ENCODE measurements around the gene AGBL1.

The AGBL1 gene

DNA sequence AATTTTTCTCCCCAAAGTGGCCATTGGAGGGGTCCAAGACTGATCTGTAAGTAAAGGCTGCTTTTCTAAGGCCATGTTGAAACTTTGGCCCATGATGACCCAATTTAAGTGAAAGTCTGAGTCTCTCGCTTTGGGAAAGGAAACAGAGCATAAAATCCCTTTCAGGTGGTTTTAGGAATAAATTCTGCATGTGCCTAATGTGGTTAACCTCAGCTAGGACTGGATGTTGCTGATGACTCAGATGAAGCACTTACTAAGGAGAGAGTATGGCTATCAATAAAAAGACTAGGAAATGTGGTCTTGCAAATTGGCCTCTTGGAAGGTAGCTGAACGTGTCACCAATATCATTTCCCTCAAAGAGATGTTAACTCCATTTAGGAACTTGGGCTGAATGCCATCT lies 458.5 kb downstream of the AGBL1 start:
- DNase-seq: no peak

DNA sequence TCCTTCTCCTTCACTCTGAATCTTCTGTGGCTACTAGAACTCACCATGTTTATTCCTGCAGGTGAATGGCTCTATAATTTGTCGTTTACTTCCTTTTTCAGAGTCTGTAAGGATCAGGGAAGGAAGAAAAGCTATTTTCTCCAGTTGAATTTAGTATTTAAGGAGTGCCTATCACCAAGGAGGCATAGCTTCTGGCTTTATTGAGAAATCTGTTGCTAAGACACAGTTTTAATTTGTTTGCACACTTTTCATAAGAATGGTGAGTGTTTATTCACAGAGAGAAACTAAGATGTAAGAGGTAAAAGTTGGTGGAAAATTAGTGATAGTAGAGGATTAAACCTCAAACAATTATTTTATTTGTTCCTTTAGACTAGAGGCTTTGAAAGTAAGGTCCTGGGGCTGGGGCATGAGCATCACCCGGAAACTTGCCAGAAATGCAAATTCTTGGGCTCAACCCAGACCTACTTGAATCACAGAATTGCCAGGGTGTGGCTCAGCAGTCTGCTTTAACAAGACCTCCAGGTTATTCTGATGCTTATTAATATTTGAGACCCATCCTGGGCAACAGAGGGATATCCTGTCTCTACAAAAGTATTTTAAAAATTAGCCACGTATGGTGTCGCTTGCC lies 461.3 kb downstream of the AGBL1 start:
- DNase-seq: no peak

DNA sequence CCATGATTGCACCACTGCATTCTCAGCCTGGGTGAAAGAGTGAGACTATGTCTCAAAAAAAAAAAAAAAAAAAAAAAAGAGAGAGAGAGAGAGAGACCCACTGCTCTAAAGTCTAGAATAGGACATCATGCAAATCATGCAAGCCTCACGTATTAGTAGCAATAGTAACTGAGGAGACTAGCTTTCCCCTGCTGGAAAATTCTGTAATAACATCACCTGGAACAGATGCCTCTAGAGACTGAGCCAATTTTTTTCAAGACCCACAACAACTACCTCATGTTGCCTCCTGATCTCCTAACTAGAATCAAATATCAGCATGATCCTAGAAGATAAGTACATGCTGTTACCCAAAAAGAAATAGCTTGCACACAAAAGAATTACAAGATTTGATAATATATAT lies 461.9 kb downstream of the AGBL1 start:
- no peak for DNase-seq

DNA sequence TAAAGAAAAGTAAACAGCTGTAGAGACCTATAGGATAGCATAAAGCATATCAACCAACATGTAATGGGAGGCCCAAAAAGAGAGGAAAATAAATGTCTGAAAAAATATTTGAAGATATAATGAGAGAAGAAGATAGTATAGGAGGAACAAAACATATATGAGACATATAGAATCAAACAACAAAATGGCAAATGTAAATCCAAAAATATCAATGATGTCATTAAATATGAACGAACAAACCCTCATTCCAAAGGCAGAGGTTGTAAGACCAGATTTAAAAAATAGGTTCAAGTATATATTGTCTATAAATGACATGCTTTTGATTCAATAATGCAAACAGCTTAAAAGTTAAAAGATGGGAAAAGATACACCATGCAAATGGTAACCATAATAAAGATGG lies 470.4 kb downstream of the AGBL1 start:
- no peak for DNase-seq

DNA sequence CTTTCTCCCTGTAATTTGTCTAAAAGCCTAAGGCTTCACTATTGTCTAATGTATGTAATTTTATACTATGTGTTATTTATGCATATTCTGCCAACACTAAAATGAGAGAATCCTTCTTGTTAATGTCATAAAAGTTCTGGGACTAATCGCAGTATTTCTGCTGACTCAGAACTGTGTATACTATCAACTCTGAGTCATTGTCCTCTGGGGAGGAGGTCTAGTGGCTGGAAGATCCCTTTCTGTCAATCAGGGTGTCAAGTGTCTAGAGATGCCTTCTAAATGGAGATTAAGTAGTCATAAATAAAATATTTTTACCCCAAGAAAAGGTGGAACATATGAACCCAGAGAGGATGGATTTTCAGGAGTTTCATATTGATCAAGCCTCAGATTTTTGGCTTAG lies 473.4 kb downstream of the AGBL1 start:
- DNase-seq: no peak

DNA sequence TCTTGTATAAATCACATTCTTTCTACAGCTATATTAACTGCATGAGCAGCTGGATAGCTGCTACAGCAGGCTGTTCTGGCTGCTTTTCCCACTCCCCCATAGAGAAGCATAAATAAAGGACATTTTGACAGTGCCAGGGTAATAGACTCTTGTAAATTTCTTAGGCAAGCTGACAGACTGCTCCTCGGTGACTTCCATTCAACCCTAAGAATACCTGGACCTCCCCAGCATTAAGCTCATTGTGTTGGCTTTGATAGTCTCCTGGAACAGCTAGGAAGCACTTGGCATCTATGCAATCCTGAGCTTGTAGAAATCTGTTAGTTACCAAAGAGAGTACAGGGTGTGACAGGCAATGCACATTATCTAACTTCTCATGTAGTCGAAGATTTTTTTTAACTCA lies 475.4 kb downstream of the AGBL1 start:
- DNase-seq: no peak

DNA sequence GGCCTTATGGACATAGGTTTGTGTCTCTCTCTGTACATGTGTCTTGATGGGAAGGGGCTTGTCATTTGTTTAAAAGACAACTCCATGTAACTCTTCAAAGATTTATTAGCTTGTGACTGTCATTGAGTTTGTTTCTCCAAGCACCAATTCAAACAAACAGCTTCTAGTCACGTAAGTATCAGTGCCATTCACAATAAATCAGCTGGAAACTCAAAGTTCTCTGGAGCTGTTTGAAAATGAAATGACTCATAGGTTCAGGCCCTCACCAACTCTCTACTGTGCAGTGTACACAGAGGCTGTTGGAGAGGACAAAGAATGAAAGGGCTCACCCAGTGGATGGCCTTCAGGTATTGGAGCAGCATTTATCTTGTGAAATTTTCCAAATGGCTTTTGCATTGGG lies 476.3 kb downstream of the AGBL1 start:
- no peak for DNase-seq

DNA sequence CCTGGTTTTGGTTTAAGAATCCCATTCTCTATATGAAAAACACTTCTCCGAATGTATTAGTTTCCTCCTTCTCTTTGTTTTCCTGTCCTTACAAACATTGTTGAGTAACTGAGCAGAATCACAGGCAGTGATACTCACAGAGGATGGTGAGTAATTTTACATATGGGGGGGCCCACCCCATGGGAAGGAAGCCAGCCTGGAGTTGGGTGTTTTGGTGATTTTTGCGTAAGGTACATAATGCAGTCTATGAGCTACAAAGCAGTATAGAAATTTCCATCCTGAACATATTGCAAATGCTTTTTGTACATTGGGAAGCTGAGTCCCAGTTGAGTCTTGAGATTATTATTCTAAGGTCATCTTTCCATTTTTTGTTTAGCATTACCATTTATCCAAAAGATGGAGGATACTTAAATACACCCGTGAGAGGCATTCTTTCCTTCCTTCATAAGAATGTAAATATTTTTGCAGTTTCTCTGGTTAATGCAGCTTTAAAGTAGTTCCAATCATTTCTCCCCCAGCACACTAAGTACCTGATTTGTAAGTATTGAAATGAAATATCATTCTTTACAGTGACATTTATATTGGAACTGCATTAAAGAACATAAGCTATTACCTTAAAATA lies 476.8 kb downstream of the AGBL1 start:
- no peak for DNase-seq

DNA sequence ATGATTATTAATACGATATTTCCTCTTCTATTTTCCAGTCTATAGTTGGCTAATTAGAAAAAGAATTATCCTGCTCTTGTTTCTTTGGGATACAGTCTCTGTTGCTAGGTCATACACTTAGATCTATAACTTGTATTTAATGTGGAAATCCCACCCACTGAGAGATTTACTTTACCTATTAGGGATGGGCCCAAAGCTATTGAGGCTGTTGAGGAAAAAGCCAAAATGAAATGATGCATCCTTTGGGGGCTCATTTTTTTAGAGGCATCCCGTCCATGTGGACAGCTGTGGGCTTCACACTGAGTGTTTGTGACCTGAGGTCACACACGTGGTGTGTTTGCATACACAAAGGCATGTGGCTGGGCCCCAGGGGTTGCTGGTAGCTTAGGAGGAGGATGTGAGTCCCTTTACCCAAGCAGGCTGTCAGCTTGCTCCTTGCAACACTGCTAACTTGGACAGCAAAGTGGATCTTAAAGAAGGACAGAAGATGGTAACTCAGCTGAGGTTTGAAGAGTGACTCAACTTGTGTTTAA lies 477.4 kb downstream of the AGBL1 start:
- DNase-seq: no peak

DNA sequence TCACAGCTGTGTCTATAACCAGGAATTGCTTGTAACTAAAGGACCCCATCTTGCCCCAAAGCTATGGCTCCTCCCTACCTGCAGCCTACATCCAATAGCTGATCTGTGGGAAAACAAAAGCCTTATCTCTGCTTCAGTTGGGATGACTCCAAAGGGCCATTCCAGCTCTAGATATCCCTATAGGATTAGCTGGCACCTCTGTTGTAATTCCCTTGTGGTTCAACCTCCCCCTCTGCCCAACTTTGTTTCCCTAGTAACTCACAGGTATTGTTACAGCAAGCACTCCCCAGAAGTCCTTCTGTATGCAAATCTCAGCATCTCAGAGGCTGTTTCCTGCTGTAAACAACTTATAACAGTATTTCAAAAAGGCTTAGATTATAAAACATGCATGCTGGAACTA lies 478.6 kb downstream of the AGBL1 start:
- DNase-seq: no peak

DNA sequence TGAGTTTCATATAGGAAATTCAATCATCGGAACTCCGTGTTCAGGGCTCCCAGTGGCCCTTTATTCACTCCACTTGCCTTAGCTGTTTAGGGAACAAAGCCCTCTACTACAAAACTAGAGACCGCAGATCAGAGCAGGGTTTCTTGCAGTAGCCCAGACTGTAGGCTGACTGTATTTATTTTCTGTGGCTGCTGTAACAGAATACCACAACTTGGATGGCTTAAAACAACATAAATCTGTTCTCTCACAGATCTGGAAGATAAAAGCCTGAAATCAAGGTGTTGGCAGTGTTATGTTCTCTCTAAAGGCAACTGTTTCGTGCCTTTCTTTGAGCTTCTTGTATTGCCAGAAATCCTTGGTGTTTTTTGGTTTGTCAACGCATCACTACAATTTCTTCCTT lies 479.0 kb downstream of the AGBL1 start:
- DNase-seq: no peak

DNA sequence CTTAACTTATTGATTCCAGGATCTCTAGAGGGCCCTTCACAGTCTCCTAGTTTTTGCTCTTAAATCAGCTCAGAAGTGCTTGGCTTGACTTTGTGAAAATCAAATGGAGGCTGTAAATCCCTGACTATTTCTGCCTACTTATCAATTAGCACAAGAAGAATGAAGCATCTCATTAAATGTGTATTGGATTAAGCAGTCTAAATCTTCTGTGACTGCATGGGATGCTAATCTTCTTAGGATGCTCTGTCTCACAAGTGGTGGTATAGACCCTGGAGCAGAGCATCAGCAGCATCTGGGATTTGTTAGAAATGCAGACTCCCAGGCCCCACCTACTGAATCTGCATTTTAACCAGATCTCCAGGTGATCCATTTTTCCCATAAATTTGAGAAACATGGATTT lies 488.7 kb downstream of the AGBL1 start:
- DNase-seq: no peak

DNA sequence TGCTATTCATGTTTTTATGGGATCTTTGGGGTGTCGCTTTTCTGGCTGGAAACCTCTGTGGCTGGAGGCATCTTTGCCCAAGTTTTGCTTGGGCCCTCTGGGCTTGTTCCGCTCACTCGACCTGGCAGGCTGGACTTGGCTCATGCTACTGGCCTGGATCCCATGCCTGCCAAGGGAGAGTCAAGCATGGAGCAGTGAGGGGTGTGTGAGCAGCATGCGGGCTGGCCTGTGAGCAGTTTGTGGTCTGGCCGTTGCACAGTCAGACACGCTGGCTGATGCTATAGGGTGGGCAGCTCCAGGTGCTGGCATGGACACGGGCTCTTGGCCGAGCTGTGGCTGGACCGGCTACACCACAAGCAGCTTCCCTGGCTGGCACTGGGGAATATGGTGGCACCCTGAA lies 491.1 kb downstream of the AGBL1 start:
- DNase-seq: no peak

DNA sequence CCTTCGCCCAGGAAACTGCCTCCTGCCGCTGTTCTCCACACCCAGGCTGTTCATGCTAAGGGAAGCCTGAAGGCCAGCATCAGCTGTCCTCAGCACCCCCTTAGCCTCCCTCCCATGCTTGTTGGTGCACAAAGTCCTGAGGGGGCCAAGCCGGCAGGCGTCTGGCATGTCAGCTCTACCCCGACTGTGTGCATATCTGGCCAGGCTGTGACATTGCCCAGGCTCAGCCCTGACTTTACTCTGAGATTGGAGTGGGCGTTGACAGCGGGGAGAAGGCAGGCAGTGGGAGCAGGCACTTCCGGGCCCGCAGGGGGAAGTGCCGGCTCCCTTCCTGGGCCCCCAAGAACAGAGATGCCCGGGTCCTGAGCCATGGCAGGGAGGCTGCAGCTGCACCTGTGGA lies 492.2 kb downstream of the AGBL1 start:
- no peak for DNase-seq

DNA sequence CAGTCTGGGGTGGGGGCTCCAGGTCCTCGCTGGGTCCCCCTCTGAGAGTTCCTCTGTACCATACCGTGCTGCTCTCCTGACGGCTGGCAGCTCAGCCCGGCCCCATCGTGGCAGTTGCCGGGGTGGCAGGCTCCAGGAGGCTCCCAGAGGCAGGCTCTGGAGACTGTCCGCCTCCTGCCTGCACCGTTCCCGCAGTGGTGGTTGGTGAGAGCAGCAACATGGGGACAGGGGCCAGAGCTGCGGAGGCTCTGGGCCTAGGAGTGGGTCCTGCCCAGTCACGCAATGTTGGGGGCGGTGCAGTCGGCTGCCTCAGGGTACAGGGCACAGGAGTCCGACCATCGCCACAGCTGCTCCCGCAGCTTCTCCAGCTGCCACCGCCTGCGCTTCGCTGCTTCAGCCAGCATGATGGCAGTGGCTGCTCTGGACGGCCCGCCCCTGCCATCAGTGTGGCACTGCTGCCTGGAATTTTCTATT lies 492.7 kb downstream of the AGBL1 start:
- DNase-seq: no peak

DNA sequence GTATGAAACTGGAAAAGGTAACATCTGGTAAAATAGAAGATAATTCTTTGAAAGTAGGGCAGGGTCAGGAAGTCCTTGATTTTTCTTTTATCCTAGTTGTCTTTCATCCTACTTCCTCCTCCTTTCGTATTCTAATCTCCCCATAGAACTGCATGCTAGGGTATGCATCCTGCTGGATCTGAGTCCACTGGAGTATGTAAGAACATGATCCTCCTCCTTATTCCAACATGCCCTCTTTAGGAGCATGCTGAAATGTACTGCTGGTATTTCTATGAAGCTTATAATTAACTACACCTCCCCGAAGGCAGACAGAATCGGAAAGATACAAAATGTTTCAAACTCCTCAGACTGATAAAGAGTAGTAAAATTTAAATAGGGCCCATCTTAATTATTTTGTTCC lies 493.8 kb downstream of the AGBL1 start:
- no peak for DNase-seq

DNA sequence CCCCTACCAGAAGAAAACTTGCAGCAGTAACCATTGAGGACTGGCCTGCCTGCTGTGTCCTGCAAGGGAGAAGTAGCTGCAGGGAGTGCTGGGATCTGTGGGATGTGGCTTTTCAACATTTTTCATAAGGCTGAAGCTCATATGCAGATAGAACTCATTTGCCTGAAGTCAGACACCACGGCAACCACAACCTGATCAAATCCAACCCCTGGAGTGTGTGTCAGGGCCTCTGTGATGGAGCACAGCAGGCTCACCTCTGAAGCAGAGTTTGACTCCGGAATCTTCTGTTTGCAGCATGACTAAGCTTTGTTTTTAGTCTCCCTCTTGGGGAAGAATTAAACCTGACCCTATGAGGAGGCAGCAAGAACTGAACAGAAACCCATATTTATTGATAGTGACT lies 508.7 kb downstream of the AGBL1 start:
- DNase-seq: no peak

DNA sequence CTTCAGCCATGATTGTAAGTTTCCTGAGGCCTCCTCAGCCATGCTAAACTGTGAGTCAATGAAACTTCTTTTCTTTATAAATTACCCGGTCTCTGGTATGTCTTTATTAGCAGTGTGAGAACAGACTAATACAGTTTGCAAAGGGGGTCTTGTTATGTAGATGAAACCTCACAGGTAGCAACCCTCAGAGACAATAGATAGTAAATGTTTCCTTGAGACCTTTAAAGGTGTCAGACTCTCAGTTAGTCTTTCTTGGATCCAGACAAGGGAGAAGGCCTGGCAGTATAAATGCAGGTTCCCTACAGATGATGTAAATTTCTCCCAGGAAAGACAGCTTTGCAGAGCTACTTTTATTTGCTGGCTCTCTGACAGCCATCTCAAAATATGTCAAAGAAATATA lies 510.8 kb downstream of the AGBL1 start:
- DNase-seq: no peak

DNA sequence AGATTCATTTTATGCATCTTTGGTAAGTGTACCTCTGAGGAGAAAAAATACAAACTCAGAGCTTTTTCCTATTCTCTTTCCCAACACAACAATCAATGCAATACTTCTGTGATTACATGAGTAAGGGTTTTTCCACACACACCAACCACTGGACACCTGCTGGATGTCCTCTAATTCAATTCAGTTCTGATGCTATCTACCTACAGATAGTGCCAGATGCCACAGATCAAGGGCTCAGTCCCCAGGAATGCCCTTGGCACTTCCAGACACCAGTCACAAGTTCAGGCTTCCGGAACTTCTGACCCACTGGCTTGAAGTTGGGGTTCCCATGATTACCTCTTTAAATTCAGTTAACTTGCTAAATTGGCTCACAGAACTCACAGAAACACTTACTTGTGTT lies 511.5 kb downstream of the AGBL1 start:
- no peak for DNase-seq

DNA sequence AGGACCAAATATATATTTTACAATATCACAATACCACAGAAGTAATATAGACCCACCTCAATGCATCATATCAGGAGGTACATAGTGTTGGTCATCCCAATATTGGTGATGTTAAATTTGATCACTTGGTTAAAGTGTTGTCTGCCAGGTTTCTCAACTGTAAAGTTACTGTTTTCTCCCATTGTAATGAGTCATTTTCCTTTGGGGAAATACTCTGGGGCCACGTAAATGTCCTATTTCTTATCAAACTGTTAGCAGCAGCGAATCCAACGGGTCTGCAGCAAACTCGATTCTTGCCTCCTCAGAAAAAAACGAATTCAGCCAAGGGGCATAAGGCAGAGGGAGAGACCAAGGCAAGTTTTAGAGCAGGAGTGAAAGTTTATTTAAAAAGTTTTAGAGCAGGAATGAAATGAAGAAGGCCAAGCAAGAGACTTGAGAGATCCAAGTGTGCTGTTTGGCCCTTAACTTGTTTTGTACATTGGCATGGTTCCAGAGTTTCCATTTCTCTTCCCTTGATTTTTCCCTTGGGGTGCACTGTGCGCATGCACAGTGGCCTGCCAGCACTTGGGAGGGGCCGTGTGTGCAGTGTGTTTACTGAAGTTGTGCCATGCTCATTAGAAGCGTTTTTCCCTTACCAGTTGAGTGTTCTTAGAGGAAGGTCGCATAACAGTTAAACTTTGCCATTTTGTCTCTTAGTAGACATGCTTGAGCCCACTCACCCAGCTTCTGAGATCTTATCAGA lies 512.5 kb downstream of the AGBL1 start:
- DNase-seq: no peak

DNA sequence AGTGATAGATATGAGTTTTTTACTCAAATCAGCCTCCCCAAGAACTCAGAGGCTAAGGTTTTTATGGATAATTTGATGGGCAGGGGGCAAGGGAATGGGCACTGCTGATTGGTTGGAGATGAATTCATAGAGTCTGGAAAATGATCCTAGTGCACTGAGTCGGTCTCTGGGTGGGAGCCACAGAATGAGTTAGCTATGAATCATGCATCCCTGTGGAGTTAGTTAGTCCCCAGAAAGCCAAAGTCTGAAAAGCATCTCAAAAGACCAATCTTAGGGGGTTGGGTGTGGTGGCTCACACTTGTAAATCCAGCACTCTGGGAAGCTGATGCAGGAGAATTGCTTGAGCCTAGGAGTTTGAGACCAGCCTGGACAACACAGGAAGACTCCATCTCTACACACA lies 516.1 kb downstream of the AGBL1 start:
- no peak for DNase-seq

DNA sequence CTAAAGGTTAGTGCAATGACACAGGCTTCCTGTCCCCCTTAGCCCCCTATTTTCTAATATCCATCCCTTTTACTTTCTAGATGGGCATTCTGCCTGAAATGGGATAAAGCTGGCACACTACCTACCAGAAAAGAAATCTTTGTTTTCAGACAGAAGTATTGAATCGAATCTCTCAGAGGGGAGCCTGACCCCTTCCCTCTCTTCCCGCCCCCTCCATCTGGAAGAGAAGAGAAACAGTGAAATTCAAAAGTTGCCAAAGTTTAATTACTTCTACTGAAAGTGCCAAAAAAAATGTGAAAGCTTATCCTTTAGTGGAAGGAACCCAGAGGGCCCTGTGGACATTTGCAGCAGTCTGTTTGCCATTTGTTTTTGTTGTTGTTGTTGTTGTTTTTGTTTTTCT lies 523.8 kb downstream of the AGBL1 start:
- DNase-seq: no peak

DNA sequence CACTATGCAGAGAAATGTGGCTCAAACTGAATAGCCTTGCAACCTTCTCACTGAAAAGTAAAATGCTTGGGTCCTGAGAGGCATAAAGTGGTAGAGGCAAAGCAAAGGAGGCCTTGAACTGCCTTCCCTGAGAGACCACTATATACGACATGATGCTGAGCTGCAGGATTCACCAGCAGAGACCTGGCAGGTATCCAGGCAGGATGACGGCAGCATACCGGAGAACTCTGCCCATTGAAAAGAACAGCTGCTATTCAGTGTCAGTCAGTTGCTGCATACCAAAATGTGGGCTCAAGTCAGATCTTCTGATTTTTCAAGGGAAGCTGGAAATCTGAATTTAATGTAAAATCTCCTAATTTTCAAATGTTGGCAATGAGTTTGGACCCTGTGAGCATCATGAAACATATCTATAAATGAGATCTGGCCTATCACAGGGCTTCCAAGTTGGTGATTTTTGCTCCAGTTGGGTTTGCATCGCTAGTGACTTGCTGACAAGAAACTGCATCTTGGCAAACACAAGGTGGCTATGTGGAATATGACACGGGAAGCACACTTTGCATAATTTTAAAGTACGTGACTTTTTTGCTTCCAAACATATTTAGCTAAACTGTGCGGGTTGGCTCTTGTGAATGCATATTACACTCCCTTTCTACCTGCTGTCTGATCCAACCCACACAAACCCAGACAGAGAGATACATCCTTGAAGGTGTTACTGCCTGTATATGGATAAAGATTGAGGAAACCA lies 529.0 kb downstream of the AGBL1 start:
- DNase-seq: no peak

DNA sequence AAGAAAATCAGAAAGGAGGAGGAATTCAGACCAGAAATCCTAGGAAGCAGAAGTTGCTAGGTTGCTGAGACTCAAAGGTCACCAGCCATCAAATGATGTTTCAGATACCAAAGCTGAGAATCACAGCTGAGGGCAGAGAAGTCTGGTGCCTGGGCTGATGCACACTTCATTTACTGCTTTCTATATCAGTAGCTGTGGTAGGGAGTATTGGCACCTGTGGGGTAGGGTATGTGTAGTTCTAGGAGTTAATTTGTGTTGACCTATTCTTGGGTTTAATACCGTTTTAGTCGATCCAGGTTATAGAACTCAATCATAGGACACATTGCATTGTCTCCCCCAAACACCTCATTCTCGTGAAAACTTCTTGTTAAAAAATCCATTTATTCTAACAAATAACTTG lies 529.6 kb downstream of the AGBL1 start:
- no peak for DNase-seq

Measured in CD4-positive, alpha-beta T cell treated with Interleukin-15 for 1 hour (primary cell).